Astrocyte of the cerebellum (primary cell): ENCODE results near the gene PTPRA.
"Not testable (repeated sequence)": the region's sequence is repeated elsewhere in the genome, so short reads cannot be mapped to it uniquely, and the experiment has no call there.

ENCODE experiments used
- DNase-seq: peaks from one replicate; pipeline ENCODE4 v3.0.0-alpha.2; 2011; ENCODE audit warnings: low read depth
- H3K4me3 ChIP-seq: 2 replicates; pipeline ENCODE4 v1.5.1; 2011; ENCODE audit warnings: mild to moderate bottlenecking, low read depth, low read length, moderate library complexity
- CTCF ChIP-seq: IDR thresholded peaks from 2 replicates; pipeline ENCODE4 v1.5.1; 2012; ENCODE audit warnings: low read length, low read depth, moderate library complexity, mild to moderate bottlenecking; ENCODE audit errors: missing control alignments
- in situ Hi-C: cut with HindIII; loops from 2 replicates; pipeline ENCODE4 v1.10.0; 2017; ENCODE audit warnings: low sequenced_read_pairs

PTPRA gene

GRCh38 chr20:3021777-3022176, 148.5 kb downstream of the PTPRA start:
- DNase-seq = no peak
- in situ Hi-C loops = no loop called here
- H3K4me3 ChIP-seq = no peak overlapping the region
- TF ChIP-seq CTCF = no peak

- DNase-seq, in situ Hi-C loops, H3K4me3 ChIP-seq: not testable (repeated sequence)
These were observed 149.5 kb downstream of the PTPRA start for GRCh38 chr20:3022559-3023490.

- in situ Hi-C loops = no loop called here
- no peak overlapping the region for H3K4me3 ChIP-seq
- DNase-seq = no peak
- no peak for TF ChIP-seq CTCF
These were observed 154.7 kb downstream of the PTPRA start for GRCh38 chr20:3027987-3028386.

GRCh38 chr20:3031524-3032147, 158.4 kb downstream of the PTPRA start:
- no peak for DNase-seq
- in situ Hi-C loops = no loop called here
- no peak overlapping the region for H3K4me3 ChIP-seq
- TF ChIP-seq CTCF = no peak

- no peak for DNase-seq
- in situ Hi-C loops = no loop called here
- no peak overlapping the region for H3K4me3 ChIP-seq
- TF ChIP-seq CTCF = no peak
These were observed 159.3 kb downstream of the PTPRA start for GRCh38 chr20:3032624-3033023.

GRCh38 chr20:3037654-3038053, 164.4 kb downstream of the PTPRA start:
- TF ChIP-seq CTCF = no peak
- in situ Hi-C loops = no loop called here
- DNase-seq = no peak
- H3K4me3 ChIP-seq = no peak overlapping the region

GRCh38 chr20:3038454-3038853, 165.2 kb downstream of the PTPRA start:
- no peak for DNase-seq
- in situ Hi-C loops = no loop called here
- H3K4me3 ChIP-seq = no peak overlapping the region
- TF ChIP-seq CTCF = no peak
